MG63 (cell line): ENCODE measurements around the gene TEAD1. TPM values are rescaled to one million over a fixed set of nuclear protein-coding genes. Genes with fewer than 3 reads are reported as not detected.

Experiments
- DNase-seq: peaks from one replicate; pipeline ENCODE4 v3.0.0-alpha.2; 2020
- H3K27me3 ChIP-seq: fragments of 250-450 bp; sonication (Bioruptor Pico); 2 replicates; pipeline ENCODE4 v1.5.1; 2020; ENCODE audit warnings: mild to moderate bottlenecking, moderate library complexity
- H3K36me3 ChIP-seq: fragments of 250-450 bp; sonication (Bioruptor Pico); 2 replicates; pipeline ENCODE4 v1.5.1; 2020; ENCODE audit warnings: mild to moderate bottlenecking, moderate library complexity
- H3K4me3 ChIP-seq: fragments of 250-450 bp; sonication (Bioruptor Pico); 2 replicates; pipeline ENCODE4 v1.5.1; 2020; ENCODE audit warnings: mild to moderate bottlenecking, moderate library complexity
- H3K9me3 ChIP-seq: fragments of 250-450 bp; sonication (Bioruptor Pico); 2 replicates; pipeline ENCODE4 v1.5.1; 2020; ENCODE audit warnings: mild to moderate bottlenecking, moderate library complexity
- total RNA-seq: library from RNA; depleted of rRNA; stranded (reverse); fragments of >200 nt; shearing (Covaris generic); gene quantifications from 2 replicates; pipeline ENCODE4 v1.2.3, GENCODE V29; 2014; ENCODE audit warnings: low replicate concordance

The TEAD1 gene
- total RNA-seq, 1 experiment from 2014 or later: 17.5 TPM

DNA sequence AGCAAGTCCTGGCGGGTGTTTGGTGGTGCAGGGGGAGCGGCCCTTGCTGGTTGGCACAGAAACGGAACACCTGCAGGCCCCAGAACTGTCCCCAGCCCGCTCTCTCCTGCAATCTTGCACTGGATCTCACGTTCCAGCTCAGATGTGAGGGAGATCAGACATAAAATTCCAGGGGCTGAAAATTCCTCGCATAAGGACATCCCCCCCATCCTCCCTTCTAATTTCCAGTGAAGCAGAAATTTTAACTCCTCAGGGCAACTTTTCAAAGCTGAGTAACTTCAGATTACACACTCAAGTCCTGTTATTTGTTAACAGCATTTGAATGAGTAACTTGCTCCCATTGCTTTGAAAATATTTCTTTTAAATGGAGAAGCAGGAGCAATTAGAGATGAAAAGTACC is 294.6 kb downstream of the TEAD1 start:
- Histone ChIP-seq H3K36me3 (no peaks in the 10 kb centered on the region), H3K9me3 (no peaks in the 10 kb centered on the region), H3K4me3 (no peak overlapping the region), H3K27me3 (no peaks in the 10 kb centered on the region)
- DNase-seq: no peak

DNA sequence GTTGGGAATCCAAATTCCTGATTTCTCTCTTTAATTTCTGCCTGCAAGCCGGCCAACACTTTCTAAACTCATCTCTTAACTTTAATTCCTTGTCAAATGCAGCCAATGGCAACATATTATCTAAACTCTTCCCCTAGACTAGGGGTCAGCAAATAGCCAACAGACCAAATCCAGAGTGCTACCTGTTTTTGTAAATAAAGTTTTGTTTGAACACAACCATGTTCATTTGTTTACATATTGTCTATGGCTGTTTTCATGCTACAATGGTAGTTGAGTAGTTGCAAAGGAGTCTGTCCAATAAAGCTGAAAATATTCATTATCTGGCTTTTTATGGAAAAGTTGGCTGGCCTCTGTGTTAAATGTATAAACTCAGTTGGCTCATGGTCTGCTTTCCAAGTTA is 297.7 kb downstream of the TEAD1 start:
- DNase-seq: no peak
- H3K27me3 ChIP-seq: peaks cover 2% of the 10 kb centered on the region; the same call in 1 of the 2 replicates
- H3K9me3 ChIP-seq: no peaks in the 10 kb centered on the region
- no peak overlapping the region for H3K4me3 ChIP-seq
- no peaks in the 10 kb centered on the region for H3K36me3 ChIP-seq

DNA sequence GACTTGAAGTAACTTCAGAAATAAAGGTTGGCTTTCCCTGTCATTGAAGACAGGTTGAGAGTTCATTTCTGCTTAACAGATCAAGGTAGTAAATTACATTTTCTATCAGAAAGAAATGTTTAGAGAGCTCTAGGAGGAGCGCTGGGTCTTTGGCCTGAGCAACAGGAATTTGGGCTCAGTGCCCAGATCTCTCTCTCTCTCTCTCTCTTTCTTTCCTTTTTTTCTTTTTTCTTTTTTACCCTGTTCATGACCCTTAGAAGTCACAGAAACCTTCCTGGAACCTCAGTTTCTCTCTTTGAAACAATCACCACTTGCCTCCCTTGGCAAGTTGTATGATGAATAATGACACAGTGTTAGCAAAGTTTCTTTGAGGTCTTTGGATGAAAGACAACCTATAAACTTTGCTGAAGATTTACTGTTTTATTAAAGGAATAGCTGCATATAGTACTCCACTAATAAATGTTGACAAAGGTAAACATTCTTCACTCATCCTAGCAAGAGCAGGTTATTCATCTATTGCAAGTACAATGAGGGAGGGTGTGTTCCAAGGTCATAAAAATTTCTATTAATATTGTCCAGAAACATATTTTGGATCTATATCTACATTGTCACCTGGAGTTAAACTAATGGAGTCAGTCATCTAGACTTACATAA is 299.4 kb downstream of the TEAD1 start:
- no peaks in the 10 kb centered on the region for H3K9me3 ChIP-seq
- H3K4me3 ChIP-seq: no peak overlapping the region
- H3K36me3 ChIP-seq: no peaks in the 10 kb centered on the region
- DNase-seq: no peak
- peaks cover 2% of the 10 kb centered on the region; the same call in 1 of the 2 replicates for H3K27me3 ChIP-seq

DNA sequence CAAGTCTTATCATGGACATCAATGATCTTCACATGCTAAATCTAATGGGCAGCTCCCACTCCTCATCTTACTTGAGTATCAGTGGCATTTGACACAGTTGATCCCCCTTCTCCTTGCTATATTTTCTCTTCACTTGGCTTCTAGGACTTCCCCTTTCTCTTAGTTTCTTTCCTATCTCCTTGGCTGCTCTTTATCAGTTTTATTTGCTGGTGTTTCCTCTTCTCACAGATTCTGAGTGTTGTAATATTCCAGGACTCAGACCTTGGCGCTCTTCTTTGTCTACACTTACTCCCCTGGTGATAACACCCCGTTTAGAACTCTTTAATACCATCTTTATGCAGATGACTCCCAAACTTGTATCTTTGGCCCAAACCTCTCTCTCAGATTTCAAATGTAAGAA is 301.0 kb downstream of the TEAD1 start:
- Histone ChIP-seq H3K27me3 (peaks cover 2% of the 10 kb centered on the region; the same call in 1 of the 2 replicates), H3K36me3 (no peaks in the 10 kb centered on the region), H3K9me3 (no peaks in the 10 kb centered on the region), H3K4me3 (no peak overlapping the region)
- DNase-seq: no peak

DNA sequence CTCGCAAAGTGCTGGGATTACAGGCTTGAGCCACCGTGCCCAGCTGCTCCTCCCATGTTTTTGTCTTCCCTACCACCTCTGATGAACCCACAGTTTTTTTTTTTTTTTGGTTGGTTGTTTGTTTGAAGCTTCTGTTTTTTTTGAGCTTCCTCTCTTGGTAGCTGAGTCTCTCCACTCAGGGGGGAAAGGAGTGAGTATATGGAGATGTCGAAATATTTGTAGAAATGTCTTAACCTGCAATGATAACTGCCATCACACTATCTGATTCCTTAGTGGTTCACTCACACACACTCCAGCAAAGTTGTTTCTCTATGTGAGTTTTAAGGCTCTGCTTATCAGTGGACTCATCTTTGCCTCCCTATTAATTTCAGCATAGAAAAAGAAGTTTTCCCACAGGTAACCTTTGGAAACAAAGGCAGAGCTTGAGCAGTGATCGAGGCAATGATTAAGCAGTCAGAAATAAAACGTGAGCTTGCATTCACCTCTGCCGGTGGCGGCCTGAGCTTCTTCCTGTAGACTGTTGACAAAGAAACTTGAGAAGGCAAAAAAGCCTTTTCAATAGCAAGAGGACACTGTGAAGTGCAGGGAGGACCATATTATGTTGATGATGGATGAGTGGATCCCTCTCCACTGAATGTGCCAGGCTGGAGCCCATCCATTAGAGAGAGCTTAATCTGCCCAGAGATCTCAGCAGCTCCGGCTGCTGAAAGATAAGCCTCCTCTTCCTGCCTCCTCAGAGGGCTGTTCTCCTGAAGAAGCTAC is 305.9 kb downstream of the TEAD1 start:
- DNase-seq: no peak
- Histone ChIP-seq H3K9me3 (no peaks in the 10 kb centered on the region), H3K36me3 (no peaks in the 10 kb centered on the region), H3K27me3 (no peaks in the 10 kb centered on the region), H3K4me3 (no peak overlapping the region)

DNA sequence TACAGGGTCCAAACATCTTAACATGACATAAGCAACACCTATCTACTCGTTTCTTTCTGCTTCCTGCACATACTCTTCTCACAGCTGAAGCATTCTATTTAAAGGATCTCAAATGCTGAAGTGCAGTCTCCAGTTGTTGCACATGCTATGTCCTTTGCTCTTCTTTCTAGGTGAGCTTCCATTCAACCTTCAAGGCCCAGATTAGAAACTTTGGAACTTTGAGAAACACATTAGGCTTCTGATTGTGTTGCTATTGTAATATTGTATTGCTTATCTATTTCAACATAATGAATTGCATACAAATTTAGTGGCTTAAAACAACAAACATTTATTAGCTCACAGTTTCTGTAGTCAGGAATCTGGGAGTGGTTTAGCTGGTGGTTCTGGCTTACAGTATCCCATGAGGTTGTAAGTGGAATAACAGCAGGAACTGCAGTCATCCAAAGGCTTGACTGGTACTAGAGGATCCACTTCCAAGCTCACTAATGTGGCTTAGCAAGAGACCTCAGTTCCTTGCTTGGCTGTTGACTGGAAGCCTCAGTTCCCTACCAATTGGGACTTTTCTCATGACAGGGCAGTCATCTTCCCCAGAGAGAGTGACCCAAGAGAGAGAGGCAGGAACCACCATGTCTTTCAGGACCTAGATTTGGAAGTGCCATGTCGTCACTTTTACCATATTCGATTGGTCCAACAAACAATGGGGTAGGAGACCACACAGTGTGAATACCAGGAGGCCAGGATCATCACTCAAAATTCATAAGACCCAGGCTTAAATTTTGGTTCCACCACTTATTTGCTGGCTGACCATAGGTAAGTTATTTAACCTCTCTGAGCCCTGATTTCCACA is 307.7 kb downstream of the TEAD1 start:
- Histone ChIP-seq H3K4me3 (no peak overlapping the region), H3K36me3 (no peaks in the 10 kb centered on the region), H3K9me3 (no peaks in the 10 kb centered on the region), H3K27me3 (no peaks in the 10 kb centered on the region)
- DNase-seq: no peak

DNA sequence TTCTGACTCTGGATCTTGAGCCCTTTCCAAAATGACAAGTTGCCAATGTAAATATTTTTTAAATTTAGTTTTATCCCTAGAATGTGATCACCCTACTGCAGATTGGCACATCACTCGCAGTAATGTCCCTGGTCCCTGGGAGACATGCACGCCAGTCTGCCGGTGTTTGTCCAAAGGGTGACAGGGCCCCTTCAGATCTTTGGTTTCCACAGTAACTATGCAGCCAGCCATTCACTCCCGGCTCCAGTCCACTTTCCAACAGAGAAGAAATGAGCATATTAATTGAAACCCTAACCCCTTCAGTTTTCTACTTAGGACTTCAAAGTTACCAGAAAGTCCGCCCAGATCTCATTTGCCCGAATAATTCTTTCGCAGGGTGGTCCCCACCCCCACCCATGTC is 309.1 kb downstream of the TEAD1 start:
- H3K27me3 ChIP-seq: no peaks in the 10 kb centered on the region
- no peaks in the 10 kb centered on the region for H3K36me3 ChIP-seq
- no peak overlapping the region for H3K4me3 ChIP-seq
- no peak for DNase-seq
- H3K9me3 ChIP-seq: no peaks in the 10 kb centered on the region

DNA sequence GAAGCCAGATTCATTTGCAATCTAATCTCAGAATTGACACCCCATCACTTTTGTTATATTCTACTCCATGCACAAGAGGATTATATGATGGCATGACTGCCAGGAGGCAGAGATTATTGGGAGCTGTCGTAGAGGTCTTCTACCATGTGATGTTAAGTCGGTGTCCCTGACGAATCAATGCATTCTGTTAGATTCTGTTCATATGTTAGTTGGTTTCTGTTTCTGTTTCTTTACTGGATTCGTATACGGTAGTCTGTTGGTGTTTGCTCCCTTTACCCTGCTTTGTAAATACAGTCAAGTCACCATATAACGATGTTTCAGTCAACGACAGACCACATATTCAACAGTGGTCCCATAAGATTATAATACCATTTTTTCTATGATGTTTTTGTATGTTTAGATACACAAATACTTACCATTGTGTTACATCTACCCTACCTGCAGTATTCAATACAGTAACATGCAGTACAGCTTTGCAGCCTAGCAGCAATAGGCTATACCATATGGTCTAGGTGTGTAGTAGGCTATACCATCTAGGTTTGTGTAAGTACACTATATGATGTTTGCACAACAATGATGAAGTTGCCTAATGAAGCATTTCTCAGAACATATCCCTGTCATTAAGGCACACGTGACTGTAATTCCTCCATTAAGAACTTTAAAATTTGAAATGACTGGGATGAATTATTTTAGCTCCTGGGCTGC is 312.1 kb downstream of the TEAD1 start:
- Histone ChIP-seq H3K27me3 (no peaks in the 10 kb centered on the region), H3K4me3 (no peak overlapping the region), H3K9me3 (no peaks in the 10 kb centered on the region), H3K36me3 (no peaks in the 10 kb centered on the region)
- no peak for DNase-seq

DNA sequence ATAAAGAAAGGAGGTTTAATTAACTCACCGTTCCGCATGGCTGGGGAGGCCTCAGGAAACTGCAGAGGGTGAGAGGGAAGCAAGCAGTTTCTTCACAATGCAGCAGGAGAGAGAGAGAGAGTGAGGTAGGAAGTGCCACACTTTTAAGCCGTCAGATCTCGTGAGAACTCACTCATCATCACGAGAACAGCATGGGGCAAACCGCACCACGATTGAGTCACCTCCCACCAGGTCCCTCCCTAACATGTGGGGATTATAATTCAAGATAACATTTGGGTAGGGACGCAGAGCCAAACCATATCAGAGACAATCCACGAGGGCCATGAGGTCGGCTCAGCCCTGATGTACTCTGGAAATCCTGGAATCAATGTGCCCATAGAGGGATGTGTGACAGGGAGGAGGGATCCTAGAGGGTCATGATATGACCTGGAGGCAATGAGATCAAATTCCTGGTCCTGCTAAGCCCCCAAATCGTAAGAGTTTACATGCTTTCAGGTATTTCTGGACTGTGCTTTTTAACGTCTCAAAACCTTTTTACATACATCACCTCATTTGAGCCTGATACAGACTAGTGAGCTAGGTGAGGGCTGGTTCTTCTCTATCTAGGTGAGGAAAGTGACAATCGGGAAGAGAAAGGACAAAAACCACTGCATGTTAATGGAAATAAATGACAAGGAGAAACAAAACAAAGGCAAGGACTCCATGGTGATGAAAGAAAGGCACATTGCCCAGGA is 315.4 kb downstream of the TEAD1 start:
- no peak for DNase-seq
- Histone ChIP-seq H3K9me3 (no peaks in the 10 kb centered on the region), H3K4me3 (no peak overlapping the region), H3K27me3 (no peaks in the 10 kb centered on the region), H3K36me3 (no peaks in the 10 kb centered on the region)

DNA sequence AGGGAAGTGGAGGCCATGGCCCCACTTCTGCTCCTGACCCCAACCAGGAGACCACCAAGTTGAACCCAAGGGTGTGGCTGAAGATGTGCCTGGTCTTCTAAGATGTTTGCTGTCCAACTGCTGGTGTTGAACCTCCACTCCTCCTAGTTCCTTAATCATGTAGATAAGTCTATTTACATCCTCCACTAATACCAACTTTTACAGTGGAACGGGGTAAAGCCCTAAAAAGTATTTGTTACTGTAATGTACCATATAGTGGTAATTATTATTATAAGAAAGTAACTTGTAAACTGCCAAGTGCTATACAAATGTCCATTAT is 315.9 kb downstream of the TEAD1 start:
- Histone ChIP-seq H3K4me3 (no peak overlapping the region), H3K27me3 (no peaks in the 10 kb centered on the region), H3K9me3 (no peaks in the 10 kb centered on the region), H3K36me3 (no peaks in the 10 kb centered on the region)
- no peak for DNase-seq

DNA sequence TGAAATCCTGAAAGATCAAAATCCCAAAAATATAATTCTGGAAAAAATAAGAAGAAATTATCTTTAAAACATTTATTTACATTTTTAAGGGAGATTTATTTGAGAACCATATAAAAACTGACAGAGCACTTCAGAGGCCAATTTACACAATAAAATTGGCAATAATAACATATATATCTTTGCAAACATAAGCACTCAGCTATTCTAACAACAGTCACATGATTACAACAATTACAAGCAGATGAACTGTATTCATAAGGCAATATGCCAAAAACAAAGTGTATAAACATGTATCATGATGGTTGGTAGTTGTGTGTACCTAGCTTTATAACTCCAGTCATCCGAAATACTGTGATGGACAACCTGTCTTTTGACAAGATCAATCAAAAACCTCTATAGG is 317.2 kb downstream of the TEAD1 start:
- DNase-seq: no peak
- Histone ChIP-seq H3K4me3 (no peak overlapping the region), H3K27me3 (no peaks in the 10 kb centered on the region), H3K36me3 (no peaks in the 10 kb centered on the region), H3K9me3 (peaks cover 3% of the 10 kb centered on the region; the same call in 1 of the 2 replicates)

DNA sequence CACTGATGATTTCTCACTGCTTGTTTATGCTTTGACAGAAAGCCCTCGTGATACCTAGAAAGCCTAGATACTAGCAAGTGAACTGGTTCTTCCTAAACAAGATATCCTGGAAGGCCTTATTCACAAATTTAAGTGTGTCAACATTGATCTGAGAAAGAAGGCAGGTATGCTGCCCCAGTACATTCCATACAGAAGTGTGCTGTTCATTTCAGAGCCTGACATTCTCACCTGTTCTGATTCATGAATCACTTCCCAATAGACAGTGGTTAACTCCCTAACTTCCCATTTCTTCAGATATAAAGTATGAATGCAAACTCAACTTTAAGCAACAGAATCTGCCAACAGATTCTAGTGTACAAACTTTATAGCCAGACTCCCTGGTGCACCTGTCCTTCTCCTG is 319.4 kb downstream of the TEAD1 start:
- Histone ChIP-seq H3K36me3 (no peaks in the 10 kb centered on the region), H3K4me3 (no peak overlapping the region), H3K27me3 (0 out of 2 replicates have a peak, but pooled peaks cover 1% of the 10 kb centered on the region), H3K9me3 (peaks cover 3% of the 10 kb centered on the region; the same call in 1 of the 2 replicates)
- DNase-seq: no peak
